ENCODE results near the gene STRAP. TPM values are rescaled to one million over a fixed set of nuclear protein-coding genes. Genes with fewer than 3 reads are reported as not detected.

Gene STRAP
- total RNA-seq, 4 donors from 2014 or later: 26.5 to 38.8 (median 34.7) TPM

DNA sequence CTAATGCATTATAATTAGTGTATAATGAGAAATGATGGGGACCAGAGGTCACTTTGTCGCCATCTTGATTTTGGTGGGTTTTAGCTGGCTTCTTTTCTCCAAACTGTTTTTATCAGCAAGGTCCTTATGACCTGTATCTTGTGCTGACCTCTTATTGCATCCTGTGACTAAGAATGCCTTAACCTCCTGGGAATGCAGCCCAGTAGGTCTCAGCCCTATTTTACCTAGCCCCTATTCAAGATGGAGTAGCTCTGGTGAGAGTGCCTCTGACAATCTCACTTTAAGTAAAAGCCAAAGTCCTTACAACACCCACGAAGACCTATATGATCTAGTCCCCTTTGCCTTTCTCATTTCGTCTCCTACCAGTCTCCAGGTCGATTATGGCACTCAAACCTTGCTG lies 28.3 kb upstream of the STRAP start:
- H3K27me3 ChIP-seq: no peaks in the 10 kb centered on the region
- H3K36me3 ChIP-seq: no peaks in the 10 kb centered on the region
- no peak overlapping the region for H3K4me3 ChIP-seq
- H3K4me1 ChIP-seq: no peaks in the 10 kb centered on the region
- no peak overlapping the region for H3K27ac ChIP-seq
- no peak for DNase-seq
- TF ChIP-seq POLR2A (IDR thresholded peaks at IDR 0.05): no peak
- TF ChIP-seq, protein P1, sequence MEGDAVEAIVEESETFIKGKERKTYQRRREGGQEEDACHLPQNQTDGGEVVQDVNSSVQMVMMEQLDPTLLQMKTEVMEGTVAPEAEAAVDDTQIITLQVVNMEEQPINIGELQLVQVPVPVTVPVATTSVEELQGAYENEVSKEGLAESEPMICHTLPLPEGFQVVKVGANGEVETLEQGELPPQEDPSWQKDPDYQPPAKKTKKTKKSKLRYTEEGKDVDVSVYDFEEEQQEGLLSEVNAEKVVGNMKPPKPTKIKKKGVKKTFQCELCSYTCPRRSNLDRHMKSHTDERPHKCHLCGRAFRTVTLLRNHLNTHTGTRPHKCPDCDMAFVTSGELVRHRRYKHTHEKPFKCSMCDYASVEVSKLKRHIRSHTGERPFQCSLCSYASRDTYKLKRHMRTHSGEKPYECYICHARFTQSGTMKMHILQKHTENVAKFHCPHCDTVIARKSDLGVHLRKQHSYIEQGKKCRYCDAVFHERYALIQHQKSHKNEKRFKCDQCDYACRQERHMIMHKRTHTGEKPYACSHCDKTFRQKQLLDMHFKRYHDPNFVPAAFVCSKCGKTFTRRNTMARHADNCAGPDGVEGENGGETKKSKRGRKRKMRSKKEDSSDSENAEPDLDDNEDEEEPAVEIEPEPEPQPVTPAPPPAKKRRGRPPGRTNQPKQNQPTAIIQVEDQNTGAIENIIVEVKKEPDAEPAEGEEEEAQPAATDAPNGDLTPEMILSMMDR (IDR thresholded peaks at IDR 0.05): no peak
- H3K9me3 ChIP-seq: no peaks in the 10 kb centered on the region

DNA sequence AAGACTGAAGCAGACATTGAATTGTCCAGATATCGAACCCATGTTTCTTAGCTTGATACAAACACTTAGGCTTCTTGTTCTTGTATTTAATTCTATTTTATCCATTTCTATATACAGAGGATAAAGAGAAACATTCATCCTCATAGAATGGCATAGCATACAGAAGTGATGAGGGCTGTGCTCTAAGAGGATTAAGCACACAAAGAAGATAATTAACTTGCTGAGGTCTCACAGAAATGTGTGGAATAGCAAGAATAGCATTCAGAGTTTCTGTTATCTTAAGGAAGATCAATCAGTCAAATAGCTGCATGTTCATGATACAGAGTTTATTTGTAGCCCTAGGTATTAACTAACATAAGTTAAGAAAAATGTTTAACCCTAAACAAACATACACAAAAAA lies 27.3 kb upstream of the STRAP start:
- no peak overlapping the region for H3K4me3 ChIP-seq
- H3K36me3 ChIP-seq: no peaks in the 10 kb centered on the region
- no peaks in the 10 kb centered on the region for H3K27me3 ChIP-seq
- no peaks in the 10 kb centered on the region for H3K9me3 ChIP-seq
- H3K27ac ChIP-seq: no peak overlapping the region
- TF ChIP-seq, protein P1 (IDR thresholded peaks at IDR 0.05): no peak
- no peak for TF ChIP-seq POLR2A (IDR thresholded peaks at IDR 0.05)
- DNase-seq: no peak
- no peaks in the 10 kb centered on the region for H3K4me1 ChIP-seq

DNA sequence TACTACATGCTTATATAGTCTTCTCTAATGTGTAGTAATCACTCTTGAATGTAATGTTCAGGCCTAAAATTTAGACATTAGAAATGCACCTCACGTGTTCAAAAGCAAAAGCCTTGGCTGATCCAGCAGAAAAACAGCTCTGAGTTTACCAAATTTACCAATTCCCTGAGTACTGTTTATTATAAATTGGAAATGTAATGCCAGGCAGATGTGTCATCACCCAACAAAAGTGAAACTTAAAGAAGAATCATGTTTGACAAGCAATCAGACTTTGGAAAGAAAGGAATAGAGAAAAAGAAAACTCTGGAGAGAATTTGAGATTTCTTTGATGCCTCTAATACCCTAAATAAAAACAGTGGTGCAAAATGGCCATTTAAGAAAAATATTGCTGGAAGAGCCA lies 26.5 kb upstream of the STRAP start:
- TF ChIP-seq, protein P1 (IDR thresholded peaks at IDR 0.05): no peak
- TF ChIP-seq POLR2A (IDR thresholded peaks at IDR 0.05): no peak
- no peak for DNase-seq
- no peaks in the 10 kb centered on the region for H3K27me3 ChIP-seq
- H3K9me3 ChIP-seq: no peaks in the 10 kb centered on the region
- H3K27ac ChIP-seq: no peak overlapping the region
- H3K4me3 ChIP-seq: no peak overlapping the region
- no peaks in the 10 kb centered on the region for H3K4me1 ChIP-seq
- no peaks in the 10 kb centered on the region for H3K36me3 ChIP-seq

DNA sequence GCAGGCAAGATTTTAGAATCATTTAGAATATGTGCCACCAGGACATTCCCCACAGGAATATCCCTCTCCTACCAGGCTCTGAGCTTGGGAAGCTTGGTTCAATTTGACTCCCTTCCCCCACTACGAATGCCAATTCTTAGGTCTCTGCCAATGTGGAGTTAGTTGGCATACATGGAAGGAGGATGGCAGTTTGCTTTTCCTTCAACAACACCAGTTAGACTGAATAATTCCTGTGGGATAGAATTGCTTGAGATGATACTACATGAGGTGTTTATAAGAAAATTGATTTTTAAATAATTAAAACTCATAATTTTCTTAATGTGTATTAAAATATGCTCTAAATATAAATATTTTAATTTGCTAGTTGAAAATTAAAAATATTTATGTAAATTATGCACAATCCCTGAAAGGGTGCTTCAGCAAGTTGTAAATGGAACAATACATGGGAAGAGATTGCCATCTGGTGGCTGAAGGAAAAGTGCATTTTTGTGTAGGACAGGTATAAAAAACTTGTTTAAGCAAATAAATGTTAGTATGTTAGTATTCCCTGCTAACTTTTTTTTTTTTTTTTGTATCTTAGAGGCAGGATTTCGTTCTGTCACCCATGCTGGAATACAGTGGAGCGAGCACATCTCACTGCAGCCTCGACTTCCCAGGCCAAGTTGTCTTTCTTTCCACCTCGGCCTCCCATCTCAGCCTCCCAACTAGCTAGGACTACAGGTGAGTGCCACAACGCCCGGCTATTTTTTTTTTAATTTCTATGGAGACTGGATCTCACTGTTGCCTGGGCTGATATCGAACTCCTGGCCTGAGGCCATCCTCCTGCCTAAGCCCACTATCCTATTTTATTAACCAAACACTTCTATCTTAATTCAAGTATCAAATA lies 25.8 kb upstream of the STRAP start:
- peak in 2 of 3 donors; percentile 30 to 62 for DNase-seq
- TF ChIP-seq POLR2A (IDR thresholded peaks at IDR 0.05): no peak
- TF ChIP-seq, protein P1 (IDR thresholded peaks at IDR 0.05): peak; percentile 52 to 98 (median 88)
- Histone ChIP-seq H3K9me3 (no peaks in the 10 kb centered on the region), H3K27me3 (no peaks in the 10 kb centered on the region), H3K36me3 (no peaks in the 10 kb centered on the region), H3K4me3 (no peak overlapping the region), H3K27ac (no peak overlapping the region), H3K4me1 (no peaks in the 10 kb centered on the region)

DNA sequence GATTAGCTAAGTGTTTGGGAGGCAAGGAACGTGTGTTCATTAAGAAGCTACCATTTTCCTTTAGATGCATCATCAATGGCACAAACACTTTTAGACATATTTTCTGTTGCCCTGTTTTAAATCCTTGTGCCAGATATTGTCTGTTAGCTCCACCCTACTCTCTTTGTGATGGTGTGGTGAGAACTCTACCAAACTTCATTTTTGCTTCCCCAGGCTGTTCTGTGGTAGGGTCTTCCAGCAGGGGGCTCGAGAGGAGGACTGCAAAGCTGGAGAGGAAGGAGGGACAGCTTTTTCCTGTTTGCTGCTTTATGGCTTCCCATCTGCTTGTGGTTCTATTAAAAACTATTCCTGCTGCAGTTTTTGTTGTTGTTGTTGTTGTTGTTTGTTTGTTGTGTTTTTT lies 23.8 kb upstream of the STRAP start:
- TF ChIP-seq, protein P1 (IDR thresholded peaks at IDR 0.05): no peak
- TF ChIP-seq POLR2A (IDR thresholded peaks at IDR 0.05): no peak
- Histone ChIP-seq H3K4me3 (no peak overlapping the region), H3K27ac (no peak overlapping the region), H3K9me3 (no peaks in the 10 kb centered on the region), H3K4me1 (no peaks in the 10 kb centered on the region), H3K27me3 (no peaks in the 10 kb centered on the region), H3K36me3 (no peaks in the 10 kb centered on the region)
- DNase-seq: no peak
